Gastrocnemius medialis (tissue), 4 donors: ENCODE data around the gene KRTAP9-8. TPM values are rescaled to one million over a fixed set of nuclear protein-coding genes. Genes with fewer than 3 reads are reported as not detected.
"Not testable (repeated sequence)": the region's sequence is repeated elsewhere in the genome, so short reads cannot be mapped to it uniquely, and the experiment has no call there.

Source experiments
- ATAC-seq, 2 donors: fragments of 150-250 bp; one replicate each; pipeline ENCODE4 v1.9.1; 2016
- DNase-seq, 2 donors: peaks; one replicate each; pipeline ENCODE4 v3.0.0-alpha.2; 2019
- H3K27ac ChIP-seq, 4 donors: fragments of 200-600 bp; sonication (generic); 1 replicate in 1 of 4; 2 replicates in 3 of 4; pipeline ENCODE4 v1.5.1; 2016 to 2018; ENCODE audit warnings: mild to moderate bottlenecking in 2 of 4, moderate library complexity in 1 of 4
- H3K27me3 ChIP-seq, 3 donors: fragments of 200-600 bp; sonication (generic) in 2 of 3; 1 replicate in 1 of 3; 2 replicates in 2 of 3; pipeline versions ENCODE4 v1.5.1 to v1.6.0; 2016 to 2019; ENCODE audit warnings: mild to moderate bottlenecking in 1 of 3, moderate library complexity in 1 of 3
- H3K36me3 ChIP-seq, 2 donors: fragments of 200-600 bp; sonication (generic) in 1 of 2; one replicate each; pipeline ENCODE4 v1.5.1; 2017 to 2018
- H3K4me1 ChIP-seq, 2 donors: fragments of 200-600 bp; sonication (generic) in 1 of 2; one replicate each; pipeline ENCODE4 v1.5.1; 2016 to 2017; ENCODE audit warnings: mild to moderate bottlenecking in 2 of 2
- H3K4me3 ChIP-seq, 4 donors: fragments of 200-600 bp; sonication (generic) in 3 of 4; 1 replicate in 1 of 4; 2 replicates in 3 of 4; pipeline ENCODE4 v1.5.1; 2016 to 2019; ENCODE audit warnings: mild to moderate bottlenecking in 2 of 4
- H3K9me3 ChIP-seq, 3 donors: fragments of 200-600 bp; sonication (generic) in 2 of 3; 1 replicate in 1 of 3; 2 replicates in 2 of 3; pipeline ENCODE4 v1.5.1; 2016 to 2019
- CTCF ChIP-seq, 5 experiments: fragments of 450-650 bp in 3 of 5; fragments of 200-600 bp in 2 of 5; sonication (generic) in 2 of 5; IDR thresholded peaks in 4 of 5; conservative IDR thresholded peaks in 1 of 5; 1 replicate in 4 of 5; 2 replicates in 1 of 5; pipeline ENCODE4 v1.5.1; 2016 to 2019; ENCODE audit warnings: antibody characterized with exemption in 5 of 5, mild to moderate bottlenecking in 3 of 5, moderate library complexity in 3 of 5
- POLR2A ChIP-seq, 2 donors: fragments of 450-650 bp; IDR thresholded peaks; one replicate each; pipeline ENCODE4 v1.6.1; 2017; ENCODE audit warnings: antibody characterized with exemption in 2 of 2, mild to moderate bottlenecking in 2 of 2, moderate library complexity in 2 of 2
- in situ Hi-C, 4 donors: fragments of 200-750 bp; cut with MboI; loops; one replicate each; pipeline versions ENCODE4 v1.15.0 to v1.8.0; 2017; ENCODE audit warnings: low sequenced_read_pairs in 4 of 4
- intact Hi-C: fragments of 100-400 bp; cut with DNase I; formaldehyde crosslinking; loops from one replicate; pipeline ENCODE4 v1.15.1; 2023; ENCODE audit warnings: low total_unique reads
- total RNA-seq, 4 donors: library from RNA; depleted of rRNA; stranded (reverse); fragments of >200 nt; gene quantifications; one replicate each; pipeline versions ENCODE4 v1.1.0 to v1.2.3, GENCODE V29; 2016

Gene KRTAP9-8
- total RNA-seq, 4 donors from 2014 or later, result not detected

GRCh38 chr17:41251261-41251660 is 13.5 kb downstream of the KRTAP9-8 start:
- Histone ChIP-seq H3K4me1 (no peaks in the 10 kb centered on the region), H3K36me3 (no peaks in the 10 kb centered on the region), H3K27ac (no peak overlapping the region), H3K27me3 (peaks cover 0 to 11% (median 0%) of the 10 kb centered on the region in 3 donors), H3K4me3 (no peak overlapping the region), H3K9me3 (no peaks in the 10 kb centered on the region)
- intact Hi-C loops (no loop called here), in situ Hi-C loops (loop anchor here in 1 of 4 donors (25.0 kb wide), 1 partner anchor 89 kb away; the partner anchor contains the start of genes KRTAP4-3 and KRTAP4-4)
- ATAC-seq (no peak), DNase-seq (no peak)
- no peak for TF ChIP-seq CTCF (IDR thresholded peaks at IDR 0.05 in 4 of 5, conservative IDR thresholded peaks at IDR 0.05 in 1 of 5)
- TF ChIP-seq POLR2A (IDR thresholded peaks at IDR 0.05), result no peak

DNA sequence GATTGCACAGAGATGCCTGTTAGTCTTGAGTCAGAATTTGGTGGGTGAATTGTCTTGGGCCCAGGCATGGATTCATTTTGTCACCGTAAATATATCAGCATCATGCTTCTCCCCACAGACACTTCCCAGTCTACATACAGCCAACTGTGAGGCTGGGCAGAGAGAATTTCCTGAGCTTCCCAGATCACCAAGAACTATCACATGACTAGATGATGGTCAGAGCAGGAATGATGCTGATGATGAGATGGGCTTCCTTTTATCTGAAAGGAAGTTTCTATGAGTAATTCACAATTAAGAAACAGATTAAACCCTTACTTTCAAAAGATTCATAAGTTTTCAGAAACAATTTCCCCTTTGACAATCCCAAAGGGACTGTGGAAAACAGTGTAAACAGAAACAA is 17.1 kb downstream of the KRTAP9-8 start:
- no peak for DNase-seq
- Histone ChIP-seq H3K27me3 (peaks cover 0 to 31% (median 5%) of the 10 kb centered on the region in 3 donors), H3K36me3 (no peaks in the 10 kb centered on the region), H3K4me3 (no peak overlapping the region), H3K9me3 (no peaks in the 10 kb centered on the region), H3K4me1 (no peaks in the 10 kb centered on the region), H3K27ac (no peak overlapping the region)
- TF ChIP-seq CTCF (IDR thresholded peaks at IDR 0.05 in 4 of 5, conservative IDR thresholded peaks at IDR 0.05 in 1 of 5) (no peak), POLR2A (IDR thresholded peaks at IDR 0.05) (no peak)
- intact Hi-C loops (no loop called here), in situ Hi-C loops (loop anchor here in 1 of 4 donors (25.0 kb wide), 1 partner anchor 93 kb away; the partner anchor contains the start of genes KRTAP4-3 and KRTAP4-4)
- ATAC-seq, result no peak

- intact Hi-C loops, H3K4me3 ChIP-seq, H3K4me1 ChIP-seq, H3K27ac ChIP-seq, DNase-seq, ATAC-seq, H3K9me3 ChIP-seq, H3K36me3 ChIP-seq: not testable (repeated sequence)
- in situ Hi-C loops, result loop anchor here in 1 of 4 donors (25.0 kb wide), 1 partner anchor 93 kb away; the partner anchor contains the start of genes KRTAP4-3 and KRTAP4-4
- peaks cover 0 to 33% (median 5%) of the 10 kb centered on the region in 3 donors for H3K27me3 ChIP-seq
Observed at GRCh38 chr17:41255381-41256290, 17.8 kb downstream of the KRTAP9-8 start, which contains the start of gene KRTAP9-9. TSS of gene KRTAP9-9 (plus strand) at chr17:41255384.

- DNase-seq (no peak), ATAC-seq (no peak)
- TF ChIP-seq CTCF (IDR thresholded peaks at IDR 0.05 in 4 of 5, conservative IDR thresholded peaks at IDR 0.05 in 1 of 5) (no peak), POLR2A (IDR thresholded peaks at IDR 0.05) (no peak)
- in situ Hi-C loops (loop anchor here in 1 of 4 donors (25.0 kb wide), 1 partner anchor 94 kb away; the partner anchor contains the start of genes KRTAP4-3 and KRTAP4-4), intact Hi-C loops (no loop called here)
- H3K4me3 ChIP-seq, result no peak overlapping the region
- no peak overlapping the region for H3K27ac ChIP-seq
- no peaks in the 10 kb centered on the region for H3K36me3 ChIP-seq
- peaks cover 0 to 32% (median 5%) of the 10 kb centered on the region in 3 donors for H3K27me3 ChIP-seq
- no peaks in the 10 kb centered on the region for H3K9me3 ChIP-seq
- H3K4me1 ChIP-seq, result no peaks in the 10 kb centered on the region
Observed at GRCh38 chr17:41256291-41256685, 18.5 kb downstream of the KRTAP9-8 start.

GRCh38 chr17:41258406-41258805 is 20.6 kb downstream of the KRTAP9-8 start:
- no peaks in the 10 kb centered on the region for H3K36me3 ChIP-seq
- no peak for DNase-seq
- TF ChIP-seq POLR2A (IDR thresholded peaks at IDR 0.05) (no peak), CTCF (IDR thresholded peaks at IDR 0.05 in 4 of 5, conservative IDR thresholded peaks at IDR 0.05 in 1 of 5) (no peak)
- in situ Hi-C loops (loop anchor here in 1 of 4 donors (25.0 kb wide), 1 partner anchor 96 kb away; the partner anchor contains the start of genes KRTAP4-3 and KRTAP4-4), intact Hi-C loops (no loop called here)
- H3K9me3 ChIP-seq, result no peaks in the 10 kb centered on the region
- H3K27ac ChIP-seq, result no peak overlapping the region
- ATAC-seq, result no peak
- no peak overlapping the region for H3K4me3 ChIP-seq
- no peaks in the 10 kb centered on the region for H3K4me1 ChIP-seq
- peaks cover 0 to 26% (median 5%) of the 10 kb centered on the region in 3 donors for H3K27me3 ChIP-seq
